Measurements from ENCODE around the gene CNTNAP3.
"Not testable (repeated sequence)": the region's sequence is repeated elsewhere in the genome, so short reads cannot be mapped to it uniquely, and the experiment has no call there.

CNTNAP3 gene

GRCh38 chr9:39062966-39063365 is 225.0 kb downstream of the CNTNAP3 start:
- not testable (repeated sequence) for DNase-seq

- DNase-seq, result not testable (repeated sequence)
These were observed 233.5 kb downstream of the CNTNAP3 start for GRCh38 chr9:39054453-39054852.

- DNase-seq, result not testable (repeated sequence)
These were observed 241.1 kb downstream of the CNTNAP3 start for GRCh38 chr9:39046833-39047232.

GRCh38 chr9:39042352-39042803 is 245.6 kb downstream of the CNTNAP3 start:
- not testable (repeated sequence) for DNase-seq

- DNase-seq, result not testable (repeated sequence)
These were observed 246.2 kb downstream of the CNTNAP3 start for GRCh38 chr9:39041774-39042173.

- DNase-seq, result not testable (repeated sequence)
These were observed 248.8 kb downstream of the CNTNAP3 start for GRCh38 chr9:39039148-39039547.

GRCh38 chr9:39038221-39038620 is 249.7 kb downstream of the CNTNAP3 start:
- not testable (repeated sequence) for DNase-seq

- DNase-seq, result not testable (repeated sequence)
These were observed 254.1 kb downstream of the CNTNAP3 start for GRCh38 chr9:39033849-39034248.

GRCh38 chr9:39030204-39031019 is 257.6 kb downstream of the CNTNAP3 start:
- DNase-seq, result not testable (repeated sequence)

- DNase-seq, result not testable (repeated sequence)
These were observed 259.1 kb downstream of the CNTNAP3 start for GRCh38 chr9:39028855-39029254.

GRCh38 chr9:39028168-39028567 is 259.8 kb downstream of the CNTNAP3 start:
- DNase-seq, result not testable (repeated sequence)

- not testable (repeated sequence) for DNase-seq
These were observed 261.9 kb downstream of the CNTNAP3 start for GRCh38 chr9:39025911-39026588.
